ENCODE data around the gene TECPR2.

Gene TECPR2

DNA sequence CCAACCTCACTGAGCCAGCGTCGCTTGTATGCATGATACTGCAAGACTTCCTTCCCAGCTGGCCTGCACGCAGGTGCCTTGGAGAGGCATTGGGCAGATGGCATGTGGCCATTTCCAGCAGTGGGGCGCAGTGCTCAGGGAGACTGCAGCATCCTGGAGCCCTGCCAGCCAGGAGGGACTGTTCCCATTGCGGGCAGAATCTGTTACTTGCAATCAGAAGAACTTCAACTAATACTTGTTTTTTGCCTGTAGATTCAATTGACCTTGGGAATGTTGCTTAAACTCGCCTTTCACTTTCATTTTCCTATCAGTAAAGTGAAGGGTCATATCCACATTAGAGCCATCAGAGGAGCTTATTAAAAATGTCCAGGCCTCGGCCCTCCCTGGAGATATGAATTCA lies 117.0 kb downstream of the TECPR2 start:
- Histone ChIP-seq H3K36me3 (ENCODE audit: control insufficient read depth, low read length) (no peaks in the 10 kb centered on the region), H4K20me1 (ENCODE audit: control insufficient read depth, insufficient read depth, low read depth, low read length) (no peaks in the 10 kb centered on the region), H3K4me2 (ENCODE audit: low read length) (no peak overlapping the region), H3K27me3 (ENCODE audit: control insufficient read depth, low read length) (no peaks in the 10 kb centered on the region), H3K4me1 (ENCODE audit: control insufficient read depth, low read length) (no peaks in the 10 kb centered on the region), H3K79me2 (ENCODE audit: control insufficient read depth, low read length) (no peaks in the 10 kb centered on the region), H3K9me3 (ENCODE audit: control insufficient read depth, insufficient read depth, low read length) (no peaks in the 10 kb centered on the region), H3F3A (ENCODE audit: control insufficient read depth, insufficient read depth) (no peaks in the 10 kb centered on the region), H3K27ac (ENCODE audit: low read depth, low read length) (no peak overlapping the region), H3K9me2 (replicated peaks; ENCODE audit: control insufficient read depth, low read length) (no peaks in the 10 kb centered on the region), H3K4me3 (ENCODE audit: low read length) (no peak overlapping the region)
- TF ChIP-seq CTCF (IDR thresholded peaks at IDR 0.05; ENCODE audit: low read depth, low read length, poor library complexity, severe bottlenecking) (no peak), EZH2phosphoT487 (IDR thresholded peaks at IDR 0.05; ENCODE audit: borderline replicate concordance, low read length) (no peak)

- Histone ChIP-seq H3K27me3 (ENCODE audit: control insufficient read depth, low read length) (no peaks in the 10 kb centered on the region), H4K20me1 (ENCODE audit: control insufficient read depth, insufficient read depth, low read depth, low read length) (no peaks in the 10 kb centered on the region), H3K79me2 (ENCODE audit: control insufficient read depth, low read length) (no peaks in the 10 kb centered on the region), H3K36me3 (ENCODE audit: control insufficient read depth, low read length) (no peaks in the 10 kb centered on the region), H3K4me3 (ENCODE audit: low read length) (no peak overlapping the region), H3K9me2 (replicated peaks; ENCODE audit: control insufficient read depth, low read length) (no peaks in the 10 kb centered on the region), H3K4me1 (ENCODE audit: control insufficient read depth, low read length) (no peaks in the 10 kb centered on the region), H3K27ac (ENCODE audit: low read depth, low read length) (no peak overlapping the region), H3F3A (ENCODE audit: control insufficient read depth, insufficient read depth) (no peaks in the 10 kb centered on the region), H3K4me2 (ENCODE audit: low read length) (no peak overlapping the region), H3K9me3 (ENCODE audit: control insufficient read depth, insufficient read depth, low read length) (no peaks in the 10 kb centered on the region)
- TF ChIP-seq CTCF (IDR thresholded peaks at IDR 0.05; ENCODE audit: low read depth, low read length, poor library complexity, severe bottlenecking) (no peak), EZH2phosphoT487 (IDR thresholded peaks at IDR 0.05; ENCODE audit: borderline replicate concordance, low read length) (no peak)
Measured at GRCh38 chr14:102481371-102481770, 118.6 kb downstream of the TECPR2 start.

DNA sequence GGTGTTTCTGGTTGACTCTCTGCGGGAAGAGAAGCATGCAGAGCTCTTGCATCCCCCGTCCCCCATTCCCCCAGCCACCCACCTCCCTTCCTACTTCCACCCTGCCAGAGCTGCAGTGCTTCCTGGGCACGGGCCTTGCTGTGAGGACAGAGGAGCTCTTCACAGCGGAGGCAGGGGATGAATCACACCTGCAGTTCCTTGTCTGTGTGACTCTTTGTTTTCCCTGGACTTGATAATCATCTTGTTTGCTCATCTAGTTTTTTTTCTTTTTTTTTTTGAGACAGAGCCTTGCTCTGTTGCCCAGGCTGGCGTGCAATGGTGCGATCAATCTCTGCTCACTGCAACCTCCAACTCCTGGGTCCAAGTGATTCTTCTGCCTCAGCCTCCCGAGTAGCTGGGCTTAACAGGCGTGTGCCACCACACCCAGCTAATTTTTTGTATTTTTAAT lies 119.1 kb downstream of the TECPR2 start:
- Histone ChIP-seq H4K20me1 (ENCODE audit: control insufficient read depth, insufficient read depth, low read depth, low read length) (no peaks in the 10 kb centered on the region), H3K9me2 (replicated peaks; ENCODE audit: control insufficient read depth, low read length) (no peaks in the 10 kb centered on the region), H3K4me2 (ENCODE audit: low read length) (no peak overlapping the region), H3K79me2 (ENCODE audit: control insufficient read depth, low read length) (no peaks in the 10 kb centered on the region), H3K9me3 (ENCODE audit: control insufficient read depth, insufficient read depth, low read length) (no peaks in the 10 kb centered on the region), H3K4me3 (ENCODE audit: low read length) (no peak overlapping the region), H3F3A (ENCODE audit: control insufficient read depth, insufficient read depth) (no peaks in the 10 kb centered on the region), H3K4me1 (ENCODE audit: control insufficient read depth, low read length) (no peaks in the 10 kb centered on the region), H3K27ac (ENCODE audit: low read depth, low read length) (no peak overlapping the region), H3K36me3 (ENCODE audit: control insufficient read depth, low read length) (no peaks in the 10 kb centered on the region), H3K27me3 (ENCODE audit: control insufficient read depth, low read length) (no peaks in the 10 kb centered on the region)
- TF ChIP-seq EZH2phosphoT487 (IDR thresholded peaks at IDR 0.05; ENCODE audit: borderline replicate concordance, low read length) (no peak), CTCF (IDR thresholded peaks at IDR 0.05; ENCODE audit: low read depth, low read length, poor library complexity, severe bottlenecking) (no peak)

DNA sequence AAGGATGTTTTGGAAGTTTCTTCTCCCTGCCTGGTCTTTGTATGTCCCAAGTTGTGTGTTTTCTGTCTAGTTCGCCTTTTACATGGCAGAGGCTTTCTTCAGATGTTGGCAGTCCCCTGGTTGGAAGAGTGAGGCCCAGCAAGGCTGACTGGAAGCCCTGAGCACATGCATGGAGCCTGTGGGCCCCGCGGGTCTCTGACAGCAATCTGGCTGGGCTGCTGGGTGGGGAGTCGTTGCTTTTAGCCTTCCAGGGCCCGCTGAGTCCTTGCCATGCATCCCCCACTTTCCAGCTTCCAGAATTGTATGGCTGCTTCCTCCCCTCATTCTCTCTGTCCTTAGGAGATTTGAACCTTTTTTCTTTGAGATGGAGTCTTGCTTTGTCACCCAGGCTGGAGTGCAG lies 121.6 kb downstream of the TECPR2 start:
- Histone ChIP-seq H4K20me1 (ENCODE audit: control insufficient read depth, insufficient read depth, low read depth, low read length) (no peaks in the 10 kb centered on the region), H3K4me3 (ENCODE audit: low read length) (no peak overlapping the region), H3K9me3 (ENCODE audit: control insufficient read depth, insufficient read depth, low read length) (no peaks in the 10 kb centered on the region), H3K4me1 (ENCODE audit: control insufficient read depth, low read length) (no peaks in the 10 kb centered on the region), H3K36me3 (ENCODE audit: control insufficient read depth, low read length) (no peaks in the 10 kb centered on the region), H3K9me2 (replicated peaks; ENCODE audit: control insufficient read depth, low read length) (no peaks in the 10 kb centered on the region), H3K27ac (ENCODE audit: low read depth, low read length) (no peak overlapping the region), H3K4me2 (ENCODE audit: low read length) (no peak overlapping the region), H3K79me2 (ENCODE audit: control insufficient read depth, low read length) (no peaks in the 10 kb centered on the region), H3K27me3 (ENCODE audit: control insufficient read depth, low read length) (no peaks in the 10 kb centered on the region), H3F3A (ENCODE audit: control insufficient read depth, insufficient read depth) (no peaks in the 10 kb centered on the region)
- TF ChIP-seq CTCF (IDR thresholded peaks at IDR 0.05; ENCODE audit: low read depth, low read length, poor library complexity, severe bottlenecking) = no peak
- no peak for TF ChIP-seq EZH2phosphoT487 (IDR thresholded peaks at IDR 0.05; ENCODE audit: borderline replicate concordance, low read length)

All from DOHH2 (cell line).